K562 (cell line): ENCODE data around the gene ZNF407. TPM values are rescaled to one million over a fixed set of nuclear protein-coding genes. Genes with fewer than 3 reads are reported as not detected.

ENCODE experiments used
- ATAC-seq: fragments of 200-7000 bp; cut with Tn5 transposase; 3 replicates; pipeline ENCODE4 v1.9.1; 2020; ENCODE audit warnings: moderate library complexity
- BruUV-seq: library from RNA; stranded (reverse); fragments of 400-500 nt; replicated peaks from 2 replicates; lab custom pipeline; 2021; lab: Mats Ljungman, UMichigan
- CTCF ChIA-PET: fragments of 300-600 bp; formaldehyde crosslinking; extraction: SDS; loops from one replicate; lab custom pipeline; 2021; ENCODE audit warnings: low intra/inter-chr PET ratio; lab: Yijun Ruan, JAX
- POLR2A ChIA-PET: fragments of 300-600, 350-650 bp; sonication (Branson Sonifier 250); formaldehyde crosslinking; extraction: SDS; loops from one replicate; lab custom pipeline; 2021; ENCODE audit warnings: antibody characterized with exemption, inconsistent platforms; lab: Yijun Ruan, JAX
- DNase-seq, 4 experiments: peaks; one replicate each; pipeline versions ENCODE4 v3.0.0 to v3.0.0-alpha.2; 2011 to 2018; ENCODE audit warnings: low spot score in 3 of 4, mixed read lengths in 3 of 4; ENCODE audit errors: extremely low read depth in 1 of 4
- FAIRE-seq: peaks from 2 replicates; lab custom pipeline; 2011; peaks lifted over from hg19 to GRCh38; lab: Jason Lieb, UNC
- H2AFZ ChIP-seq: 2 replicates; pipeline ENCODE4 v1.6.0; 2011; ENCODE audit warnings: low read depth, low read length, control low read depth, inconsistent platforms
- H3K27ac ChIP-seq: fragments of 200-600 bp; 3 replicates; pipeline ENCODE4 v1.8.0; 2011; ENCODE audit warnings: low read depth, mild to moderate bottlenecking, control low read depth, inconsistent platforms, low read length, moderate library complexity, mixed read lengths; ENCODE audit errors: extremely low read depth
- H3K27me3 ChIP-seq, 2 experiments: fragments of 300-600 bp in 1 of 2; 2 replicates in 1 of 2; 3 replicates in 1 of 2; pipeline versions ENCODE4 v1.6.0 to v1.8.0; 2011; ENCODE audit warnings: inconsistent platforms in 2 of 2, low read length in 2 of 2, mild to moderate bottlenecking in 1 of 2, mixed read lengths in 1 of 2, moderate library complexity in 1 of 2; ENCODE audit not compliant: control insufficient read depth in 2 of 2, insufficient read depth in 2 of 2
- H3K36me3 ChIP-seq: fragments of 300-600 bp; 3 replicates; pipeline ENCODE4 v1.8.0; 2011; ENCODE audit warnings: mild to moderate bottlenecking, low read length, inconsistent platforms; ENCODE audit not compliant: control insufficient read depth, insufficient read depth
- H3K4me1 ChIP-seq, 2 experiments: fragments of 200-600 bp in 1 of 2; replicated peaks in 1 of 2; 2 replicates in 1 of 2; 3 replicates in 1 of 2; pipeline versions ENCODE4 v1.5.1 to v1.8.0; 2011; ENCODE audit warnings: inconsistent platforms in 2 of 2, low read length in 2 of 2, mild to moderate bottlenecking in 1 of 2, mixed read lengths in 1 of 2, moderate library complexity in 1 of 2; ENCODE audit not compliant: control insufficient read depth in 2 of 2, insufficient read depth in 2 of 2
- H3K4me2 ChIP-seq: 2 replicates; pipeline ENCODE4 v1.6.1; 2011; ENCODE audit warnings: low read length, control low read depth, inconsistent platforms, mixed read lengths; ENCODE audit not compliant: insufficient read depth
- H3K4me3 ChIP-seq: fragments of 200-600 bp; sonication (generic), shearing (Covaris generic); 2 replicates; pipeline ENCODE4 v1.5.1; 2016; ENCODE audit warnings: control low read depth, inconsistent platforms
- H3K79me2 ChIP-seq: fragments of 200-600 bp; 3 replicates; pipeline ENCODE4 v1.8.0; 2011; ENCODE audit warnings: low read length, inconsistent platforms; ENCODE audit not compliant: control insufficient read depth, insufficient read depth
- H3K9ac ChIP-seq, 2 experiments: 2 replicates each; pipeline versions ENCODE4 v1.6.0 to v1.6.1; 2011; ENCODE audit warnings: low read depth in 2 of 2, low read length in 2 of 2, control low read depth in 1 of 2, inconsistent platforms in 1 of 2, mild to moderate bottlenecking in 1 of 2, mixed read lengths in 1 of 2; ENCODE audit not compliant: insufficient read depth in 1 of 2
- H3K9me1 ChIP-seq: one replicate; pipeline ENCODE4 v1.6.0; 2011; ENCODE audit warnings: inconsistent platforms, mild to moderate bottlenecking, low read length, moderate library complexity; ENCODE audit not compliant: control insufficient read depth, insufficient read depth
- H3K9me3 ChIP-seq: replicated peaks from 2 replicates; pipeline ENCODE4 v1.5.1; 2011; ENCODE audit warnings: low read depth, low read length, inconsistent platforms; ENCODE audit not compliant: control insufficient read depth, insufficient read depth
- H4K20me1 ChIP-seq: replicated peaks from 2 replicates; pipeline ENCODE4 v1.6.1; 2011; ENCODE audit warnings: low read length, inconsistent platforms, mixed read lengths; ENCODE audit not compliant: control insufficient read depth, insufficient read depth
- BRD9 ChIP-seq: fragments of 450-650 bp; IDR thresholded peaks from 2 replicates; pipeline ENCODE4 v1.6.1; 2018; ENCODE audit warnings: low read depth; ENCODE audit not compliant: partially characterized antibody
- CBFA2T2 ChIP-seq: fragments of 450-650 bp; conservative IDR thresholded peaks from 2 replicates; pipeline ENCODE4 v1.6.1; 2017; ENCODE audit warnings: mild to moderate bottlenecking
- CBX5 ChIP-seq: IDR thresholded peaks from 2 replicates; pipeline ENCODE4 v1.6.1; 2014; ENCODE audit warnings: low read depth, borderline replicate concordance
- CHD2 ChIP-seq: IDR thresholded peaks from 2 replicates; pipeline ENCODE4 v1.6.1; 2011; ENCODE audit warnings: low read depth, low read length
- CUX1 ChIP-seq: fragments of 200-800 bp; sonication (Bioruptor generic); IDR thresholded peaks from 2 replicates; pipeline ENCODE4 v1.6.1; 2016; ENCODE audit warnings: missing genetic modification characterization, missing compliant biosample characterization
- DIDO1 ChIP-seq: fragments of 450-650 bp; IDR thresholded peaks from 2 replicates; pipeline ENCODE4 v1.6.1; 2016; ENCODE audit warnings: low read depth, missing biosample characterization, missing genetic modification characterization
- MCM2 ChIP-seq: fragments of 450-650 bp; IDR thresholded peaks from 2 replicates; pipeline ENCODE4 v1.6.1; 2017; ENCODE audit warnings: low read depth, mild to moderate bottlenecking
- MXI1 ChIP-seq: IDR thresholded peaks from 2 replicates; pipeline ENCODE4 v1.6.1; 2011; ENCODE audit warnings: low read depth, mild to moderate bottlenecking, improper control_type of control experiment, low read length
- MYBL2 ChIP-seq, 2 experiments: fragments of 450-650 bp in 1 of 2; sonication (generic) in 1 of 2; formaldehyde crosslinking in 1 of 2; IDR thresholded peaks; 2 replicates each; pipeline versions ENCODE4 v1.6.1 to v1.8.1; 2017 to 2022; ENCODE audit warnings: borderline replicate concordance in 1 of 2, inconsistent platforms in 1 of 2, low read depth in 1 of 2, mild to moderate bottlenecking in 1 of 2, missing genetic modification reagents in 1 of 2, moderate library complexity in 1 of 2
- NCOA4 ChIP-seq: fragments of 450-650 bp; IDR thresholded peaks from 2 replicates; pipeline ENCODE4 v1.6.1; 2018; ENCODE audit warnings: mild to moderate bottlenecking; ENCODE audit not compliant: partially characterized antibody
- NFYB ChIP-seq: IDR thresholded peaks from 2 replicates; pipeline ENCODE4 v1.6.1; 2011; ENCODE audit warnings: mild to moderate bottlenecking, moderate library complexity; ENCODE audit not compliant: insufficient read length; ENCODE audit errors: extremely low read depth
- RFX5 ChIP-seq: IDR thresholded peaks from 2 replicates; pipeline ENCODE4 v1.6.1; 2011; ENCODE audit warnings: low read depth, mild to moderate bottlenecking, improper control_type of control experiment, low read length
- RHOXF2B ChIP-seq: fragments of 250-450 bp; sonication (Bioruptor Pico); conservative IDR thresholded peaks from 2 replicates; pipeline ENCODE4 v1.5.1; 2021
- SREBF1 ChIP-seq: fragments of 150-350 bp; IDR thresholded peaks from 2 replicates; pipeline ENCODE4 v1.6.1; 2014; ENCODE audit warnings: antibody characterized with exemption, low read depth, low read length, borderline replicate concordance
- ZC3H11A ChIP-seq: IDR thresholded peaks from 2 replicates; pipeline ENCODE4 v1.6.1; 2012; ENCODE audit warnings: low read depth, low read length, improper control_type of control experiment
- ZNF395 ChIP-seq: fragments of 200-800 bp; sonication (Bioruptor generic); IDR thresholded peaks from 2 replicates; pipeline ENCODE4 v1.6.1; 2017; ENCODE audit warnings: missing genetic modification characterization, missing compliant biosample characterization
- ZNF586 ChIP-seq: fragments of 450-650 bp; formaldehyde crosslinking; conservative IDR thresholded peaks from 2 replicates; pipeline ENCODE4 v1.4.0; 2020; ENCODE audit warnings: mild to moderate bottlenecking, moderate library complexity
- ZSCAN29 ChIP-seq: fragments of 450-650 bp; IDR thresholded peaks from 2 replicates; pipeline ENCODE4 v1.6.1; 2017
- WGBS: fragments of 100-300 bp; shearing (Covaris generic); methylation state at CpG from one replicate; pipeline ENCODE4 v1.1.6; 2016; ENCODE audit warnings: low coverage, mixed read lengths; ENCODE audit not compliant: insufficient coverage; ENCODE audit errors: missing lambda C conversion rate; 5-methylcytosine and 5-hydroxymethylcytosine counted together
- in situ Hi-C: fragments of 300-500 bp; cut with MboI; formaldehyde crosslinking; loops from 4 replicates; pipeline ENCODE4 v1.15.0; 2018; ENCODE audit warnings: inconsistent platforms, mixed read lengths
- intact Hi-C: fragments of 100-400 bp; cut with micrococcal nuclease; formaldehyde crosslinking; loops from 2 replicates; pipeline ENCODE4 v1.14.2; 2022
- polyA plus RNA-seq, 8 experiments: library from polyadenylated mRNA; depleted of rRNA in 4 of 8; stranded (reverse) in 5 of 8; unstranded in 3 of 8; fragments of >200 nt; fragmentation: Nextera tagmentation in 2 of 8; fragmentation: Illumina TruSeq in 1 of 8; extraction: Ambion mirVana in 2 of 8; extraction: Trizol in 1 of 8; gene quantifications; 2 replicates each; pipeline versions ENCODE4 v1.2.1 to v1.2.3, GENCODE V29; 2011 to 2014; ENCODE audit warnings: inconsistent platforms in 1 of 8, missing spikeins in 1 of 8
- total RNA-seq, 7 experiments: library from RNA; depleted of rRNA in 6 of 7; stranded (reverse); fragments of >200 nt in 6 of 7; fragmentation: Illumina TruSeq in 2 of 7; extraction: Trizol in 2 of 7; gene quantifications; 2 replicates each; pipeline versions ENCODE4 v1.2.1 to v1.2.3, GENCODE V29; 2011 to 2021; ENCODE audit warnings: low replicate concordance in 1 of 7

The ZNF407 gene
- total and polyA plus RNA-seq, 9 of the 15 experiments (the other 6 are each of a cell fraction or from before 2014, with no cell fraction given), result 0.21 to 5.4 (median 2.3) TPM

GRCh38 chr18:74804677-74805076 lies 207.0 kb downstream of the ZNF407 start:
- no peak for ATAC-seq
- H4K20me1 ChIP-seq, result no peaks in the 10 kb centered on the region
- peak in 1 of 4 experiments; percentile 15 for DNase-seq
- 12% methylated on average over 6 of the region's 6 CpGs for WGBS
- no TSS peak for BruUV-seq
- H2AFZ ChIP-seq, result 0 out of 2 replicates have a peak overlapping the region, but pooled peaks have one; percentile 24
- no peaks in the 10 kb centered on the region for H3K79me2 ChIP-seq
- no peaks in the 10 kb centered on the region for H3K9me1 ChIP-seq
- no peak overlapping the region for H3K4me2 ChIP-seq
- CTCF ChIA-PET, result no interaction called here
- no peaks in the 10 kb centered on the region for H3K36me3 ChIP-seq
- H3K9ac ChIP-seq, result no peak overlapping the region
- H3K27me3 ChIP-seq, result no peaks in the 10 kb centered on the region
- FAIRE-seq, result peak; percentile 52
- no peak overlapping the region for H3K27ac ChIP-seq
- POLR2A ChIA-PET, result no interaction called here
- intact Hi-C loops (loop anchor here (10.0 kb wide), 1 partner anchor 150 kb away; no protein-coding TSS in a partner anchor), in situ Hi-C loops (no loop called here)
- H3K9me3 ChIP-seq, result no peaks in the 10 kb centered on the region
- no peak overlapping the region for H3K4me3 ChIP-seq
- H3K4me1 ChIP-seq, result peaks cover 0 to 13% of the 10 kb centered on the region in 2 experiments; a peak in 2 of 5 replicates
- TF ChIP-seq CBX5, result no peak
- TF ChIP-seq MXI1, result no peak
- no peak for TF ChIP-seq MYBL2 (IDR thresholded peaks at IDR 0.05; ENCODE audit: low read depth)
- no peak for TF ChIP-seq MYBL2 (CRISPR knock-in tag; IDR thresholded peaks at IDR 0.05; ENCODE audit: borderline replicate concordance)
- no peak for TF ChIP-seq CHD2
- TF ChIP-seq ZNF586 (CRISPR knock-in tag), result no peak
- no peak for TF ChIP-seq BRD9
- no peak for TF ChIP-seq SREBF1
- no peak for TF ChIP-seq CUX1 (CRISPR knock-in tag)
- no peak for TF ChIP-seq ZSCAN29
- no peak for TF ChIP-seq DIDO1
- no peak for TF ChIP-seq MCM2
- no peak for TF ChIP-seq NFYB
- TF ChIP-seq NCOA4, result no peak
- TF ChIP-seq ZNF395, result no peak
- TF ChIP-seq ZC3H11A, result no peak
- 0 out of 2 replicates have a peak, but pooled peaks have one; percentile 26 for TF ChIP-seq CBFA2T2
- no peak for TF ChIP-seq RHOXF2B (CRISPR knock-in tag)
- TF ChIP-seq RFX5, result no peak
